Endodermal cell (in vitro differentiated cells): ENCODE data around the gene BHLHE23. TPM values are rescaled to one million over a fixed set of nuclear protein-coding genes. Genes with fewer than 3 reads are reported as not detected.

Source experiments
- DNase-seq: peaks from one replicate; pipeline ENCODE4 v3.0.0-alpha.2; 2017
- H3K27ac ChIP-seq: 2 replicates; pipeline ENCODE4 v1.5.1; 2013; ENCODE audit warnings: mild to moderate bottlenecking, low read depth, low read length, moderate library complexity
- H3K27me3 ChIP-seq: 2 replicates; pipeline ENCODE4 v1.6.1; 2013; ENCODE audit warnings: mild to moderate bottlenecking, low read length, moderate library complexity; ENCODE audit not compliant: insufficient read depth, control insufficient read depth, poor library complexity, severe bottlenecking
- H3K36me3 ChIP-seq: 2 replicates; pipeline ENCODE4 v1.7.0; 2013; ENCODE audit warnings: mild to moderate bottlenecking, low read length, moderate library complexity; ENCODE audit not compliant: control insufficient read depth, insufficient read depth
- H3K4me1 ChIP-seq: one replicate; pipeline ENCODE4 v1.7.0; 2013; ENCODE audit warnings: low read length; ENCODE audit not compliant: control insufficient read depth, insufficient read depth
- H3K4me3 ChIP-seq: 2 replicates; pipeline ENCODE4 v1.5.1; 2013; ENCODE audit warnings: mild to moderate bottlenecking, low read length, moderate library complexity
- H3K9ac ChIP-seq: 2 replicates; pipeline ENCODE4 v1.6.1; 2013; ENCODE audit warnings: mild to moderate bottlenecking, low read length, moderate library complexity; ENCODE audit not compliant: poor library complexity, severe bottlenecking; ENCODE audit errors: extremely low read depth
- H3K9me3 ChIP-seq: 2 replicates; pipeline ENCODE4 v1.6.1; 2013; ENCODE audit warnings: mild to moderate bottlenecking, low read length, moderate library complexity; ENCODE audit not compliant: control insufficient read depth
- H3K27ac Mint-ChIP-seq: 2 replicates; pipeline ENCODE4 v1.8.0; 2020; ENCODE audit warnings: mixed read lengths
- H3K27me3 Mint-ChIP-seq: 2 replicates; pipeline ENCODE4 v1.8.0; 2021; ENCODE audit warnings: mild to moderate bottlenecking, mixed read lengths; ENCODE audit not compliant: insufficient read depth
- H3K36me3 Mint-ChIP-seq: 2 replicates; pipeline ENCODE4 v1.8.0; 2020; ENCODE audit warnings: low read depth, mixed read lengths
- H3K4me1 Mint-ChIP-seq: 2 replicates; pipeline ENCODE4 v1.8.0; 2020; ENCODE audit warnings: mixed read lengths
- H3K4me3 Mint-ChIP-seq: 2 replicates; pipeline ENCODE4 v1.8.0; 2020; ENCODE audit warnings: mild to moderate bottlenecking, moderate library complexity, mixed read lengths
- H3K9me3 Mint-ChIP-seq: 2 replicates; pipeline ENCODE4 v1.8.0; 2020; ENCODE audit warnings: mild to moderate bottlenecking, mixed read lengths
- CTCF ChIP-seq: fragments of 200-600 bp; sonication (generic); conservative IDR thresholded peaks from 2 replicates; pipeline ENCODE4 v1.5.0; 2021; ENCODE audit warnings: antibody characterized with exemption, mild to moderate bottlenecking
- WGBS, 2 experiments: methylation state at CpG; one replicate each; pipeline versions ENCODE4 v1.1.5 to v1.1.7; 2013; ENCODE audit warnings: missing lambda C conversion rate in 2 of 2, mixed read lengths in 1 of 2; ENCODE audit not compliant: insufficient coverage in 1 of 2, insufficient read length in 1 of 2; 5-methylcytosine and 5-hydroxymethylcytosine counted together
- total RNA-seq, 2 donors: library from RNA; stranded (reverse); fragmentation: NEBNext Ultra II Directional in 1 of 2; extraction: Animal tissue kit (Norgen Biotek cat#: 25700) in 1 of 2; gene quantifications; 2 replicates in 1 of 2; 3 replicates in 1 of 2; pipeline ENCODE4 v1.2.1, GENCODE V29; 2021

BHLHE23 gene
- total RNA-seq, 2 donors from 2014 or later, result not detected

GRCh38 chr20:63044204-63044600 lies 37.4 kb upstream of the BHLHE23 start:
- Histone ChIP-seq H3K4me3 (no peak overlapping the region), H3K9me3 (no peaks in the 10 kb centered on the region), H3K9ac (no peak overlapping the region), H3K27me3 (peaks cover 8% of the 10 kb centered on the region), H3K36me3 (no peaks in the 10 kb centered on the region), H3K4me1 (no peaks in the 10 kb centered on the region), H3K27ac (no peak overlapping the region)
- 89 to 97% methylated on average over 15 to 21 of the region's 25 CpGs for WGBS, 2 experiments
- no peak for TF ChIP-seq CTCF
- no peak overlapping the region for H3K4me3 Mint-ChIP-seq
- H3K4me1 Mint-ChIP-seq, result no peaks in the 10 kb centered on the region
- no peak overlapping the region for H3K27ac Mint-ChIP-seq
- H3K9me3 Mint-ChIP-seq, result peaks cover 15% of the 10 kb centered on the region
- H3K36me3 Mint-ChIP-seq, result no peaks in the 10 kb centered on the region
- peaks cover 11% of the 10 kb centered on the region for H3K27me3 Mint-ChIP-seq
- DNase-seq, result no peak

GRCh38 chr20:63043348-63044203 lies 36.8 kb upstream of the BHLHE23 start:
- Mint-ChIP-seq H3K9me3 (peaks cover 12% of the 10 kb centered on the region), H3K4me3 (no peak overlapping the region), H3K36me3 (no peaks in the 10 kb centered on the region), H3K27ac (no peak overlapping the region), H3K4me1 (no peaks in the 10 kb centered on the region), H3K27me3 (peaks cover 10% of the 10 kb centered on the region)
- peaks cover 8% of the 10 kb centered on the region for H3K27me3 ChIP-seq
- 91 to 96% methylated on average over 60 to 64 of the region's 64 CpGs for WGBS, 2 experiments
- H3K36me3 ChIP-seq, result no peaks in the 10 kb centered on the region
- H3K4me3 ChIP-seq, result no peak overlapping the region
- no peaks in the 10 kb centered on the region for H3K4me1 ChIP-seq
- H3K9ac ChIP-seq, result no peak overlapping the region
- no peaks in the 10 kb centered on the region for H3K9me3 ChIP-seq
- TF ChIP-seq CTCF, result no peak
- no peak for DNase-seq
- H3K27ac ChIP-seq, result no peak overlapping the region

DNA sequence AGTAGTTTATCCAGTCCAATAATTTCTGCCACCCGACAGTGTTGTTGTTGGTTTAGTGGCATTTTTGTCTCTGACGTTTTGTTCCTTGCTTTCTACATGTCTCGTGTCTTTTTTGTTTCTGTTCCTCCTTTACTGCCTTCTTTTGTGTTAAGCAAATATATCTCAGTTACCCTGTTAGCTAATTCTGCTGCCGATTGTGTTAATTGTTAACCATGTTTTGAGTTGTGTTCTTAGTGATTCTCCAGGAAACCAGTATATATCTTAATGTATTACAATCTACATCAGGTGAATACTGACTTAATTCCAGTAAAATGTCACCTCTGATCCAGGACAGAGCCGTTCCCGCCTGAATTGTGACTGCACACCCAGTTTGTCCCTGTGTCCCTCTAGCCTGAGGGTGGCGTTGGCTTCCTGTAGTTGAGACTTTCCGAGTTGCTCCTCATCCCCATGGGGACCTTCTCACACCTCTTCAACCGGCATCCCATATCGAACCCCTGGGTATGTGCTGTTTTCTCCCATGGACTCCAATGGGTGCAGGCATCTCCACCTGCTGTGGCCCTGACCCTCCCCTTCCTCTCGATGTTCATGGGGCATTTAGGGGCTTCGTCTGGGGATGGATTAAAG lies 35.8 kb upstream of the BHLHE23 start:
- H3K4me1 Mint-ChIP-seq, result no peaks in the 10 kb centered on the region
- H3K36me3 ChIP-seq, result no peaks in the 10 kb centered on the region
- no peak overlapping the region for H3K4me3 ChIP-seq
- H3K36me3 Mint-ChIP-seq, result no peaks in the 10 kb centered on the region
- H3K27ac ChIP-seq, result no peak overlapping the region
- DNase-seq, result no peak
- peaks cover 4% of the 10 kb centered on the region for H3K9me3 Mint-ChIP-seq
- no peak overlapping the region for H3K27ac Mint-ChIP-seq
- H3K4me3 Mint-ChIP-seq, result no peak overlapping the region
- peaks cover 10% of the 10 kb centered on the region for H3K27me3 Mint-ChIP-seq
- H3K9ac ChIP-seq, result no peak overlapping the region
- H3K4me1 ChIP-seq, result no peaks in the 10 kb centered on the region
- TF ChIP-seq CTCF, result no peak
- peaks cover 8% of the 10 kb centered on the region for H3K27me3 ChIP-seq
- H3K9me3 ChIP-seq, result no peaks in the 10 kb centered on the region
- 83% methylated on average over 11 to 12 of the region's 12 CpGs for WGBS, 2 experiments
